GM23338 (cell line): ENCODE data around the gene TAGLN.

Experiments
- CREB1 ChIP-seq: fragments of 250-450 bp; sonication (Bioruptor Pico); IDR thresholded peaks from 2 replicates; pipeline ENCODE4 v1.5.0; 2020; ENCODE audit warnings: low read depth, mild to moderate bottlenecking, moderate library complexity
- EZH2phosphoT487 ChIP-seq: fragments of 200-600 bp; sonication (generic); IDR thresholded peaks from one replicate; pipeline ENCODE4 v1.8.1; 2018; ENCODE audit warnings: antibody characterized with exemption; ENCODE audit not compliant: unreplicated experiment
- NANOG ChIP-seq: IDR thresholded peaks from 2 replicates; pipeline ENCODE4 v1.6.1; 2016; ENCODE audit warnings: antibody characterized with exemption, borderline replicate concordance
- POLR2AphosphoS5 ChIP-seq: IDR thresholded peaks from 2 replicates; pipeline ENCODE4 v1.6.1; 2016; ENCODE audit warnings: antibody characterized with exemption, low read depth
- STAT1 ChIP-seq: IDR thresholded peaks from one replicate; pipeline ENCODE4 v1.6.1; 2016; ENCODE audit warnings: antibody characterized with exemption; ENCODE audit not compliant: unreplicated experiment
- TF ChIP-seq, protein P1 (sequence below), 2 experiments: fragments of 200-600 bp in 1 of 2; sonication (generic) in 1 of 2; conservative IDR thresholded peaks; 2 replicates each; pipeline versions ENCODE4 v1.5.1 to v1.6.1; 2016 to 2017; ENCODE audit warnings: antibody characterized with exemption in 2 of 2, low read depth in 2 of 2, mild to moderate bottlenecking in 2 of 2, moderate library complexity in 1 of 2
- TF ChIP-seq, protein P2 (sequence below): IDR thresholded peaks from 2 replicates; pipeline ENCODE4 v1.6.1; 2016; ENCODE audit warnings: antibody characterized with exemption

DNA sequence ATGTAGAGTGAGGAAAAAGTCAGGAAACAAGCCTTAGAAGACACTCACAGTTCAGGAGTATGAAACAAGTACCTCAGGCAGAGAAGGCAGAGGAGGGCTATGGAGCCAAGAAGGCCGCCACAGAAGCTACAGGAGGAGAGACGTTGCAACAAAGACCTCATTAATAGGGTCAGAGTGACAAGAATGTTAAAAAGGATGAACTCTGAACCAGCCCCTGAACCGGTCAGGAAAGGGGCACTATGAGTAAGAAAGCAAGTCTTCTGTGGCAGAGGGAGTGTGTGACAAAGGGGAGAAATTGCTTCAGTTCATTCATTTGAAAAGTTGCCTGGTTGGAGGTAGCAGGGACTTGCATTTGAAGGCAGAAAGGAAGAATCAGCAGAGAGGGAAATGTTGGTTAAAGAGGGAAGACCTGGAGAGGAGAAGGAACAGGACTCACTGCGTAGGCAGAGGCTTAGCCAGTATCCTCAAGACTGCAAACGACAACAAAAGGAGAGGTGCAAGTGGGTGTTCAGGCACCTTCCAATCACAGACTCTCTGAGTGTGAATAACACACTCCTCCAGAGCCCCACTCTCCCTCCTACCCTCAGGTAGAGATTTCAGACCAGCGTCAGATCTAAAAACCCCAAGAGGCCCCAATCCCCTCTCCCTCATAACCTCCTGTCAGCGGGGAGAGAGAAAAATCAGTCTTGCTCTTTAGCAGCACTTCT lies 15.4 kb downstream of the TAGLN start:
- TF ChIP-seq, protein P1, sequence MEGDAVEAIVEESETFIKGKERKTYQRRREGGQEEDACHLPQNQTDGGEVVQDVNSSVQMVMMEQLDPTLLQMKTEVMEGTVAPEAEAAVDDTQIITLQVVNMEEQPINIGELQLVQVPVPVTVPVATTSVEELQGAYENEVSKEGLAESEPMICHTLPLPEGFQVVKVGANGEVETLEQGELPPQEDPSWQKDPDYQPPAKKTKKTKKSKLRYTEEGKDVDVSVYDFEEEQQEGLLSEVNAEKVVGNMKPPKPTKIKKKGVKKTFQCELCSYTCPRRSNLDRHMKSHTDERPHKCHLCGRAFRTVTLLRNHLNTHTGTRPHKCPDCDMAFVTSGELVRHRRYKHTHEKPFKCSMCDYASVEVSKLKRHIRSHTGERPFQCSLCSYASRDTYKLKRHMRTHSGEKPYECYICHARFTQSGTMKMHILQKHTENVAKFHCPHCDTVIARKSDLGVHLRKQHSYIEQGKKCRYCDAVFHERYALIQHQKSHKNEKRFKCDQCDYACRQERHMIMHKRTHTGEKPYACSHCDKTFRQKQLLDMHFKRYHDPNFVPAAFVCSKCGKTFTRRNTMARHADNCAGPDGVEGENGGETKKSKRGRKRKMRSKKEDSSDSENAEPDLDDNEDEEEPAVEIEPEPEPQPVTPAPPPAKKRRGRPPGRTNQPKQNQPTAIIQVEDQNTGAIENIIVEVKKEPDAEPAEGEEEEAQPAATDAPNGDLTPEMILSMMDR (conservative IDR thresholded peaks at IDR 0.05; ENCODE audit: low read depth in 2 of 2), result no peak
- TF ChIP-seq POLR2AphosphoS5 (no peak), EZH2phosphoT487 (no peak), NANOG (no peak), CREB1 (CRISPR knock-in tag) (no peak), STAT1 (no peak)
- TF ChIP-seq, protein P2, sequence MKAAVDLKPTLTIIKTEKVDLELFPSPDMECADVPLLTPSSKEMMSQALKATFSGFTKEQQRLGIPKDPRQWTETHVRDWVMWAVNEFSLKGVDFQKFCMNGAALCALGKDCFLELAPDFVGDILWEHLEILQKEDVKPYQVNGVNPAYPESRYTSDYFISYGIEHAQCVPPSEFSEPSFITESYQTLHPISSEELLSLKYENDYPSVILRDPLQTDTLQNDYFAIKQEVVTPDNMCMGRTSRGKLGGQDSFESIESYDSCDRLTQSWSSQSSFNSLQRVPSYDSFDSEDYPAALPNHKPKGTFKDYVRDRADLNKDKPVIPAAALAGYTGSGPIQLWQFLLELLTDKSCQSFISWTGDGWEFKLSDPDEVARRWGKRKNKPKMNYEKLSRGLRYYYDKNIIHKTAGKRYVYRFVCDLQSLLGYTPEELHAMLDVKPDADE, result no peak
